ENCODE measurements around the gene CPT1A.

Gene CPT1A

DNA sequence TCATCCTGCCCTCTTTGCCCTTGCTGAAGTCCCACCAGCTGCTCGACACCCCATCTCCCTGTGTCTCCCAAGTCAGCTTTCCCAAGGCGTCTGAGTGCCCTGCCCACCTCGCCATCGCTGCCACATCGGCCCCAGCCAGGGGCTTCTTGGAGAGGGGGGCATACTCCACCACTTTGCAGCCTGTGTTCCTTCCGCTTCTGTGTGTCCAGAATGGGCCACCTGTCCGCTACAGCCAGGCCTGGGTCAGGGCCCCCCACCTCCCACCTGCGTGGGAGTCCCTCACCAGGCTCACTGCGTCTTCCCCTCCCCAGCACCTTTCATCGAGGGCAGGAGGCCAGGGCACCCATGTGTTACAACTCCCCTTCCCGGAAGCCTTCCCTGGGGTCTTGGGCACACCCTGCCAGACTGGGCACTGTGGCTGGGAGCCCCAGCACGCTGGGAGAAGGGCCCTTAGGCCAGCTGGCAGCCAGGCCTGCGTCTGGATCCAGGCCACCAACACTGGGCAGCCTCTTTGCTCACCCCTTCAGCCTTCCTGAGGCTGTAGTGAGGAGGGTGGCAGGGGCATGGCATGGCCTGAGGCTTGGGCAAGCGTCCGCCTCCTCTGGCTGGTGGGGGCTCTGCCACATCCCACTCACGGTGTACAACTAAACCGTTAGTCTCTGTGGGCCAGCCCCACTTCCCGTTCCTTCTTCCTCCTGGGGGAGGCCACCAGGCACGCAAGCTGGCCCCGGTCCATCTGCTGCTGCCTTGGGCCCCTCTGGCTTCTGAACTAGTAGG, 13.4 kb downstream of the CPT1A start:
- H3K4me3 ChIP-seq (ENCODE audit: low read depth in 1 of 2, low read length in 2 of 2) = no peak overlapping the region
- no peak overlapping the region for H3K27ac ChIP-seq (ENCODE audit: low read length)
- no peaks in the 10 kb centered on the region for H3K27me3 ChIP-seq (ENCODE audit: low read depth, low read length)
- H3K4me1 ChIP-seq (ENCODE audit: control insufficient read depth in 1 of 2, insufficient read depth in 2 of 2, low read length in 2 of 2) = peaks cover 4 to 42% of the 10 kb centered on the region in 2 donors
- H3K9me3 ChIP-seq (ENCODE audit: control insufficient read depth in 1 of 2, low read length in 2 of 2) = no peaks in the 10 kb centered on the region
- H3K36me3 ChIP-seq (ENCODE audit: control insufficient read depth in 1 of 2, insufficient read depth in 2 of 2, low read length in 2 of 2) = peaks cover 0 to 9% of the 10 kb centered on the region in 2 donors

DNA sequence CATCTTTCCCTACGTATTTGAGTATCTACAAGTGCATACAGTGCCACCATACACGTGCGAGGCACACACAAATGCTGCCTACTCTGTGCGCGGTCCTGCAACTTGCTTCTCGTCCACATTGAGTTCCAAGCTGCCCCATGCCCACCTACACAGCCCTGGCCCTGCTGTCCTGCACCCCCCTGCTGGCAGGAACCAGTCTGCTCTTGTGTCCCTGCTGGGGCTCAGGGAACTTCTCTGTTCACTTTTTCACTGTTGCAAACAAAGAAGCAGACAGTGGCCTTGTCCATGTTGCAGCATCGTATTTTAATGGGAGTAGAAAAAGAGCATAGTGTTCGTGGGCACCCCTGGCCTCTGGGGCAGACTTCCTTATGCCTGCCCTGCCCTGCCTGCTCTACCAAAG, 14.0 kb downstream of the CPT1A start:
- peaks cover 4 to 37% of the 10 kb centered on the region in 2 donors for H3K4me1 ChIP-seq (ENCODE audit: control insufficient read depth in 1 of 2, insufficient read depth in 2 of 2, low read length in 2 of 2)
- peaks cover 0 to 6% of the 10 kb centered on the region in 2 donors for H3K36me3 ChIP-seq (ENCODE audit: control insufficient read depth in 1 of 2, insufficient read depth in 2 of 2, low read length in 2 of 2)
- no peaks in the 10 kb centered on the region for H3K9me3 ChIP-seq (ENCODE audit: control insufficient read depth in 1 of 2, low read length in 2 of 2)
- H3K4me3 ChIP-seq (ENCODE audit: low read depth in 1 of 2, low read length in 2 of 2) = no peak overlapping the region
- H3K27ac ChIP-seq (ENCODE audit: low read length) = no peak overlapping the region
- H3K27me3 ChIP-seq (ENCODE audit: low read depth, low read length) = no peaks in the 10 kb centered on the region

DNA sequence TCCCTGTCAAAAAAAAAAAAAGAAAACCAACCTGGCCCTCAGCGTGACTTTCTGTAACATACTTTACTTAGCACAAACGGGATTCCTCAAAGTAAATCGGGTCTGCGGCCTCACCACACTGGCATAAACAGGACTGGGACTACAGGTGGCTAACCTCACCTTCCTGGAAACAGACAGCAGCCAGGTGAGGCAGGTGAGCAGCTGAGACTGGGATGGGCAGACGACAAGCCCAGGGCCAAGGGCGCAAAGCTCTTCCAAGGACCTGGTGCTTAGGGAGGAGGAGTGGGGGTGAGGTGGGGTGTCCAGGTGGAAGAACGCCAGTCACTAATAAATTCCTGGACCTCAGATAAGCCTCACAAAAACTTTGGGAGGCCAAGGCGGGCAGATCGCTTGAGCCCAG, 15.0 kb downstream of the CPT1A start:
- Histone ChIP-seq H3K4me1 (ENCODE audit: control insufficient read depth in 1 of 2, insufficient read depth in 2 of 2, low read length in 2 of 2) (peaks cover 0 to 27% of the 10 kb centered on the region in 2 donors), H3K9me3 (ENCODE audit: control insufficient read depth in 1 of 2, low read length in 2 of 2) (no peaks in the 10 kb centered on the region), H3K36me3 (ENCODE audit: control insufficient read depth in 1 of 2, insufficient read depth in 2 of 2, low read length in 2 of 2) (peaks cover 0 to 6% of the 10 kb centered on the region in 2 donors), H3K27ac (ENCODE audit: low read length) (no peak overlapping the region), H3K27me3 (ENCODE audit: low read depth, low read length) (no peaks in the 10 kb centered on the region), H3K4me3 (ENCODE audit: low read depth in 1 of 2, low read length in 2 of 2) (no peak overlapping the region)

DNA sequence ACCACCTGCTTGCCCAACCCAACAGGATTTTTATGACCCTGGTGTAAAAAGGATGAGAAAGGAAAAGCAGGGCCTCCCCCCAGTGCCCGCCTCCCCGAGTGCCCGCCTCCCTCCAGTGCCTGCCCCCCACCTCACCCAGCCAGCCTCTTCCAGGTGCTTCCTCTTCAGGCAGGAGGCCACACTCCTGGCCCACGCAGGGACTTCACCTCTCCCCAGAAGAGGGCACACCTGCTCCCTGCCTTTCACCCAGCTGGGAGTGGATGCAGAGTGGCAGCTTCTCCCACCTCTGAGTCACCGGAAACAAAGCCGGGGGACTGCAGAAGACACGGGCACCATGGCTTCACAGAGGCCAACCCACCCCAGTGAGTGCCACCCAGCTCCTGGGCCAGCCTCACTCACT, 16.1 kb downstream of the CPT1A start:
- Histone ChIP-seq H3K4me3 (ENCODE audit: low read depth in 1 of 2, low read length in 2 of 2) (no peak overlapping the region), H3K27ac (ENCODE audit: low read length) (peak overlapping the region; percentile 8), H3K36me3 (ENCODE audit: control insufficient read depth in 1 of 2, insufficient read depth in 2 of 2, low read length in 2 of 2) (peaks cover 0 to under 1% of the 10 kb centered on the region in 2 donors), H3K4me1 (ENCODE audit: control insufficient read depth in 1 of 2, insufficient read depth in 2 of 2, low read length in 2 of 2) (peaks cover 0 to 18% of the 10 kb centered on the region in 2 donors), H3K27me3 (ENCODE audit: low read depth, low read length) (no peaks in the 10 kb centered on the region), H3K9me3 (ENCODE audit: control insufficient read depth in 1 of 2, low read length in 2 of 2) (no peaks in the 10 kb centered on the region)

DNA sequence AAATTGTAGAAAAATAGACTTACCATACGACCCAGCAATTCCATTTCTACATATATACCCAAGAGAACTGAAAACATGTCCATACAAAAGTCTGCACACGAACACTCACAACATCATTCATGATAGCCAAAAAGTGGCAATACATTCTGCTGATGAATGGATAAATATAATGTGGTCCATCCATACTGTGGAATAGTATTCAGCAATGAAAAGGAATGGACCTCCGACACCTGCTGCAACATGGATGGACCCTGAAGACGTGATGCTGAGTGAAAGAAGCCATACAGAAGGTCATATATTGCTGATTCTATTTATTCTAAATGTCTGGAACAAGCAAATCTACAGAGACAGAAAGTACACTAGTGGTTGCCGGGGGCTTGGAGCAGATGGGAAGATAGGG, 19.2 kb downstream of the CPT1A start:
- peaks cover 0 to 4% of the 10 kb centered on the region in 2 donors for H3K4me1 ChIP-seq (ENCODE audit: control insufficient read depth in 1 of 2, insufficient read depth in 2 of 2, low read length in 2 of 2)
- H3K4me3 ChIP-seq (ENCODE audit: low read depth in 1 of 2, low read length in 2 of 2) = no peak overlapping the region
- no peaks in the 10 kb centered on the region for H3K9me3 ChIP-seq (ENCODE audit: control insufficient read depth in 1 of 2, low read length in 2 of 2)
- H3K36me3 ChIP-seq (ENCODE audit: control insufficient read depth in 1 of 2, insufficient read depth in 2 of 2, low read length in 2 of 2) = no peaks in the 10 kb centered on the region
- H3K27me3 ChIP-seq (ENCODE audit: low read depth, low read length) = no peaks in the 10 kb centered on the region
- H3K27ac ChIP-seq (ENCODE audit: low read length) = no peak overlapping the region

DNA sequence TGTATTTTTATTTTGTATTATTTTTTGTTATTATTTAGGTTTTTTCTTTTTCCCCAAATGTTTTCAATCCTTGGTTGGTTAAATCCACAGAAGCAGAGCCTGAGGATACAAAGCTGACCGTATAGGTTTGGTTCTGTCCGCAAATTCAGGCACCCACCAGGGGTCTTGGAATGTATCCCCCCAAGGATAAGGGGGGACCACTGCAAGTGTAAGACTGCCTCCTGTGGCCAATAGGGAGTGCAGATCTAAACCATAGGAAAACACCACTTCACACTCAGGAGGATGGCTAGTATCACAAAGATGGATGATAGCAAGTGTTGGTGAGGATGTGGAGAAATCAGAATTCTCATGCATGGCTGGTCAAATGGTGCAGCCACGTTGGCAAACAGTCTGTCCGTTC, 20.0 kb downstream of the CPT1A start:
- no peaks in the 10 kb centered on the region for H3K36me3 ChIP-seq (ENCODE audit: control insufficient read depth in 1 of 2, insufficient read depth in 2 of 2, low read length in 2 of 2)
- peaks cover 0 to 4% of the 10 kb centered on the region in 2 donors for H3K4me1 ChIP-seq (ENCODE audit: control insufficient read depth in 1 of 2, insufficient read depth in 2 of 2, low read length in 2 of 2)
- H3K27ac ChIP-seq (ENCODE audit: low read length) = no peak overlapping the region
- no peak overlapping the region for H3K4me3 ChIP-seq (ENCODE audit: low read depth in 1 of 2, low read length in 2 of 2)
- no peaks in the 10 kb centered on the region for H3K9me3 ChIP-seq (ENCODE audit: control insufficient read depth in 1 of 2, low read length in 2 of 2)
- no peaks in the 10 kb centered on the region for H3K27me3 ChIP-seq (ENCODE audit: low read depth, low read length)

DNA sequence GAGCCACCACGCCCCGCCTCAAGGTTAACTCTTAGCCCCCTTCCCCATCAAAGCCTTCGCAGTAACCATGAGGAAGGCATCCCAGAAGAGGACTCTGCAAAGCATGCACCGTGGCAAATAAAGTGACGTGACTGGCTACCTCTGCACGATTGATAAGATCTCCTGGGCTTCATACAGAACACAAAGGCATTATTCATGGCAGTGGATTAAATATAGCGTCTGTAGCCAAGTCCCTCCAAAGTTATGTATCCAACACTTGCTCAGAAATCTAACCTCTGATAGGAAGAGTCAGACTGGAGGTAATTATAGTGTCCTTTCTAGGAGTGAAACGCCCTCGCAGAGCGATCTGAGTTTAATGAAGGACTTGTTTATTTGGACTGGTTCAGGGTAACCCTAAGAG, 22.4 kb downstream of the CPT1A start:
- Histone ChIP-seq H3K27me3 (ENCODE audit: low read depth, low read length) (no peaks in the 10 kb centered on the region), H3K4me3 (ENCODE audit: low read depth in 1 of 2, low read length in 2 of 2) (no peak overlapping the region), H3K4me1 (ENCODE audit: control insufficient read depth in 1 of 2, insufficient read depth in 2 of 2, low read length in 2 of 2) (peaks cover 0 to 4% of the 10 kb centered on the region in 2 donors), H3K27ac (ENCODE audit: low read length) (no peak overlapping the region), H3K36me3 (ENCODE audit: control insufficient read depth in 1 of 2, insufficient read depth in 2 of 2, low read length in 2 of 2) (peaks cover 6 to 11% of the 10 kb centered on the region in 2 donors), H3K9me3 (ENCODE audit: control insufficient read depth in 1 of 2, low read length in 2 of 2) (no peaks in the 10 kb centered on the region)

DNA sequence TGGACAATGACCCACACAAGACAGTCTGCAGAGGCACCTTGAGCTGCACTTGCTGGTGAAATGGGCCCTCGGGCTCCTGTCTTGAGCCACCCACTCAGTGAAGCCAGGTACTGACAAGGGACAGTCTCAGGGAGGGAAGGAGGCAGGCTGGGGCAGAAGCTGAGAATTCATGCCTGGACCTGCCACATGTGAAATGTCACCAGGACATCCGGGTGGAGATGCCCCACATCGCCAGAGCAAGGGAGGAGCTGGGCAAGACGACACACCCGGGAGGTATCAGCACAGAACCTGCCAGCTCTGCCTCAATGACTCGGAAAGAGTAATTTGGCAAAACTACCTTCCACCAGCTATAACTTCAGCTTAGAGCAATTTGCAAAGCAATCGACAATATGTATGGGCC, 23.5 kb downstream of the CPT1A start:
- no peak overlapping the region for H3K4me3 ChIP-seq (ENCODE audit: low read depth in 1 of 2, low read length in 2 of 2)
- no peaks in the 10 kb centered on the region for H3K27me3 ChIP-seq (ENCODE audit: low read depth, low read length)
- no peak overlapping the region for H3K27ac ChIP-seq (ENCODE audit: low read length)
- H3K9me3 ChIP-seq (ENCODE audit: control insufficient read depth in 1 of 2, low read length in 2 of 2) = no peaks in the 10 kb centered on the region
- H3K36me3 ChIP-seq (ENCODE audit: control insufficient read depth in 1 of 2, insufficient read depth in 2 of 2, low read length in 2 of 2) = peaks cover 11 to 14% of the 10 kb centered on the region in 2 donors
- H3K4me1 ChIP-seq (ENCODE audit: control insufficient read depth in 1 of 2, insufficient read depth in 2 of 2, low read length in 2 of 2) = peaks cover 0 to 4% of the 10 kb centered on the region in 2 donors

DNA sequence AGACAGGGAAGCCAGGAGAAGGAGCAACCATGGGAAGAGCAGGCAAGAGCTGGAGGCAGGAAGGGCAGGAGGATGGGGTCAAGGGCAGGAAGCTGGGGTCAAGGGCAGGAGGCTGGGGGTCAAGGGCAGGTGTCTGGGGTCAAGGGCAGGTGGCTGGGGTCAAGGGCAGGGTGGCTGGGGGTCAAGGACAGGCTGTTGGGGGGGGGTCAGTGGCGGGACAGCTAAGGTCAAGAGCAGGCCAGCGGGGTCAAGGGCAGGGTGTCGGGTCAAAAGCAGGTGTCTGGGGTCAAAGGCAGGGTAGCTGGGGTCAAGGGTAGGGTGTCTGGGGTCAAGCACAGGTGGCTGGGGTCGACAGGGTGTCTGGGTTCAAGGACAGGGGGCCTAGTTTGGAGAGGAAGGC, 24.2 kb downstream of the CPT1A start:
- Histone ChIP-seq H3K27me3 (ENCODE audit: low read depth, low read length) (no peaks in the 10 kb centered on the region), H3K4me1 (ENCODE audit: control insufficient read depth in 1 of 2, insufficient read depth in 2 of 2, low read length in 2 of 2) (peaks cover 0 to 4% of the 10 kb centered on the region in 2 donors), H3K27ac (ENCODE audit: low read length) (no peak overlapping the region), H3K4me3 (ENCODE audit: low read depth in 1 of 2, low read length in 2 of 2) (no peak overlapping the region), H3K36me3 (ENCODE audit: control insufficient read depth in 1 of 2, insufficient read depth in 2 of 2, low read length in 2 of 2) (peaks cover 12 to 17% of the 10 kb centered on the region in 2 donors), H3K9me3 (ENCODE audit: control insufficient read depth in 1 of 2, low read length in 2 of 2) (no peaks in the 10 kb centered on the region)

DNA sequence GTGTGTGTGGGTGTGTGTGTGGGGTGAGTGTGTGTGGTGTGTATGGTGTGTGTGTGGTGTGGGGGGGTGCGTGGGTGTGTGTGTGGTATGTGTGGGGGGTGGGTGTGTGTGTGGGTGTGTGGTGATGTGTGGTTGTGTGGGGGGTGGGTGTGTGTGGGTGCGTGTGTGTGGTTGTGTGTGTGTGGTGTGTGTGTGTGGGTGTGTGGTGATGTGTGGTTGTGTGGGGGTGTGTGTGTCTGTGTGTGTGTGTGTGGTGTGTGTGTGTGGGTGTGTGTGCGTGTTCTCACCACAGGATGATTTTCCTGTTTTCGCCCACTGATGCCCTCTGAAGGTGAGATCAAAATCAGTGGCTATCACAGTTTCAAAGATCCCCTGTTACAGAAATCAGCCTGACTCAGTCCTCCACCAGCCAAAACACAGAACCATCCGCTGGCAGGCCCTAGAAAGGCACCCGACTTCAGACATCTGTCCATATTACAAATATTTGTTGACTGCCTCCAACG, 24.7 kb downstream of the CPT1A start:
- Histone ChIP-seq H3K27ac (ENCODE audit: low read length) (no peak overlapping the region), H3K36me3 (ENCODE audit: control insufficient read depth in 1 of 2, insufficient read depth in 2 of 2, low read length in 2 of 2) (peaks cover 17 to 23% of the 10 kb centered on the region in 2 donors), H3K9me3 (ENCODE audit: control insufficient read depth in 1 of 2, low read length in 2 of 2) (no peaks in the 10 kb centered on the region), H3K4me3 (ENCODE audit: low read depth in 1 of 2, low read length in 2 of 2) (no peak overlapping the region), H3K4me1 (ENCODE audit: control insufficient read depth in 1 of 2, insufficient read depth in 2 of 2, low read length in 2 of 2) (peaks cover 0 to 4% of the 10 kb centered on the region in 2 donors), H3K27me3 (ENCODE audit: low read depth, low read length) (no peaks in the 10 kb centered on the region)

DNA sequence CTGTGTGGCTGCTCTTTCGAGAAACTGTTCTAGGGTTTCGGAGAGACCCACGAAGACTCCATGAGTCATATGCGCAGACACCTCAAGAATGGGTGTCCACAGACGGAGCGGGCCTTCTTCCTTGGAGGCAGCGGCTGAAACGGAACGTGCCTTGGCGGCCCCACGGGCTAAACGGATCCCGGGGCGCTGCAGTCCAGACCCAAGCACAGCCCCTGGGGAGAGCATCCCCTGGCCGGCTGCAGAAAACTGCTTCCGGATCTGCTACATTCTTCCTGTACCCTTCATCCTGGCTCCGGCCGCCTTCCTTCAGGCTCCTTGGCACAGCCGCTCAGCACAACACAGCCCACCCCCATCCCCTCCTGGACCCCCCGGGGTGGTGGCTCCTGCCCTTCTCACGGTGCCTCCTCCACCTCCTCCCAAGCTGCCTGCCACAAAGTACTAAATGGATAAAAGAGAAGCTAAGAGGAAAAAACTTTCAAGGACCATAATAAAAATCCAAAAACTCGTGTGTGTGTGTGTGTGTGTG, 25.4 kb downstream of the CPT1A start:
- H3K4me1 ChIP-seq (ENCODE audit: control insufficient read depth in 1 of 2, insufficient read depth in 2 of 2, low read length in 2 of 2) = peaks cover 0 to 4% of the 10 kb centered on the region in 2 donors
- no peak overlapping the region for H3K4me3 ChIP-seq (ENCODE audit: low read depth in 1 of 2, low read length in 2 of 2)
- no peak overlapping the region for H3K27ac ChIP-seq (ENCODE audit: low read length)
- no peaks in the 10 kb centered on the region for H3K9me3 ChIP-seq (ENCODE audit: control insufficient read depth in 1 of 2, low read length in 2 of 2)
- peaks cover 24 to 29% of the 10 kb centered on the region in 2 donors for H3K36me3 ChIP-seq (ENCODE audit: control insufficient read depth in 1 of 2, insufficient read depth in 2 of 2, low read length in 2 of 2)
- no peaks in the 10 kb centered on the region for H3K27me3 ChIP-seq (ENCODE audit: low read depth, low read length)

All from muscle layer of duodenum (tissue), 2 donors.